ENCODE data around the gene GRM2. TPM values are rescaled to one million over a fixed set of nuclear protein-coding genes. Genes with fewer than 3 reads are reported as not detected.

Gene GRM2
- total RNA-seq: not detected

- DNase-seq (ENCODE audit: low spot score in 2 of 2): peak in 1 of 2 donors; percentile 69
- no peaks in the 10 kb centered on the region for H3K9me3 ChIP-seq
- no peaks in the 10 kb centered on the region for H3K27me3 ChIP-seq
These were observed at the start of gene GRM2 for GRCh38 chr3:51706788-51707731. GRM2 (plus strand) TSS chr3:51707068; CDS start chr3:51708984, 1,916 bp downstream.

DNA sequence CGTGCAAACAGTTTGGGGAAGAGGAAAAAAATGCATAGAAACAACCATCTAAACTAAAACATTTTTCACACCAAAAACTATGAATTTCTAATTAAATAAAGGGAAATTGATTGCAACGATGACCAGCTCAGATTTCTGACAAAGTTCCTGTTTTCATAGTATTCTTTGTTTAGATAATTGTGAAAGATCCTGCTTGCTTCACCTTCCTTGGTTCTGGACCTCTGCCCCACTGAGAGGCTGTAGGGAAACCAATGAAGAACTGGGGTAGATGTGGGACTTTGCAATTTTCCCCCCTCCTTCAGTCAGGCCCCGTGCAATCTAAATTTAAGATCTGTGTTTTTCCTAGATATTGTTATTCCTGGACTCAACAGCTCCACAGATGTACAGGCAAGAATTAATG is 49.6 kb upstream of the GRM2 start:
- no peak for DNase-seq (ENCODE audit: low spot score in 2 of 2)
- no peaks in the 10 kb centered on the region for H3K9me3 ChIP-seq
- peaks cover 39 to 56% of the 10 kb centered on the region in 2 donors for H3K36me3 ChIP-seq
- H3K4me1 ChIP-seq: no peaks in the 10 kb centered on the region
- intact Hi-C loops (cut with DNase I): no loop called here
- H3K4me3 ChIP-seq: no peak overlapping the region
- TF ChIP-seq, protein P1, sequence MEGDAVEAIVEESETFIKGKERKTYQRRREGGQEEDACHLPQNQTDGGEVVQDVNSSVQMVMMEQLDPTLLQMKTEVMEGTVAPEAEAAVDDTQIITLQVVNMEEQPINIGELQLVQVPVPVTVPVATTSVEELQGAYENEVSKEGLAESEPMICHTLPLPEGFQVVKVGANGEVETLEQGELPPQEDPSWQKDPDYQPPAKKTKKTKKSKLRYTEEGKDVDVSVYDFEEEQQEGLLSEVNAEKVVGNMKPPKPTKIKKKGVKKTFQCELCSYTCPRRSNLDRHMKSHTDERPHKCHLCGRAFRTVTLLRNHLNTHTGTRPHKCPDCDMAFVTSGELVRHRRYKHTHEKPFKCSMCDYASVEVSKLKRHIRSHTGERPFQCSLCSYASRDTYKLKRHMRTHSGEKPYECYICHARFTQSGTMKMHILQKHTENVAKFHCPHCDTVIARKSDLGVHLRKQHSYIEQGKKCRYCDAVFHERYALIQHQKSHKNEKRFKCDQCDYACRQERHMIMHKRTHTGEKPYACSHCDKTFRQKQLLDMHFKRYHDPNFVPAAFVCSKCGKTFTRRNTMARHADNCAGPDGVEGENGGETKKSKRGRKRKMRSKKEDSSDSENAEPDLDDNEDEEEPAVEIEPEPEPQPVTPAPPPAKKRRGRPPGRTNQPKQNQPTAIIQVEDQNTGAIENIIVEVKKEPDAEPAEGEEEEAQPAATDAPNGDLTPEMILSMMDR (IDR thresholded peaks at IDR 0.05): no peak
- H3K27ac ChIP-seq: no peak overlapping the region
- H3K27me3 ChIP-seq: no peaks in the 10 kb centered on the region

More at GRCh38 chr3:51706788-51707731, at the start of gene GRM2:
- Histone ChIP-seq H3K4me3 (peak within 1 kb of the TSS; percentile 33 to 61), H3K27ac (no peak within 1 kb of the TSS), H3K36me3 (peaks cover 9 to 27% of the 10 kb centered on the region in 2 donors), H3K4me1 (no peaks in the 10 kb centered on the region)
- TF ChIP-seq, protein P1 (IDR thresholded peaks at IDR 0.05): no peak
- intact Hi-C loops (cut with DNase I): no loop called here

- no peak for DNase-seq (ENCODE audit: low spot score in 2 of 2)
- Histone ChIP-seq H3K9me3 (no peaks in the 10 kb centered on the region), H3K27ac (no peak overlapping the region), H3K4me3 (no peak overlapping the region), H3K27me3 (no peaks in the 10 kb centered on the region), H3K36me3 (peaks cover 45 to 72% of the 10 kb centered on the region in 2 donors), H3K4me1 (no peaks in the 10 kb centered on the region)
- intact Hi-C loops (cut with DNase I): no loop called here
- TF ChIP-seq, protein P1 (IDR thresholded peaks at IDR 0.05): no peak
These were observed 46.9 kb upstream of the GRM2 start for GRCh38 chr3:51659942-51660341.

DNA sequence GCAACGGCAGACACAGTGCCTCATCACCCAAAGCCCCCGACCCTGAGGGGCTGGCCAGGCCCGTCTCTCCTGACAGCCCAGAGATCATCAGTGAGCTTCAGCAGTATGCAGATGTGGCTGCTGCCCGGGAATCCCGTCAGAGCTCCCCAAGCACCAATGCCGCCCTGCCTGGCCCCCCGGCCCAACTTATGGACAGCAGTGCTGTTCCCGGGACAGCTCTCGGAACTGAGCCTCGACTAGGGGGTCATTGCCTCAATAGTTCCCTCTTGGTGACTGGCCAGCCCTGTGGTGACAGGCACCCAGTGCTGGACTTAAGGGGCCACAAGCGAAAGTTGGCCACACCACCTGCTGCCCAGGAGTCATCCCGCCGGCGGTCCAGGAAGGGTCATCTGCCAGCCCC is 44.4 kb upstream of the GRM2 start:
- Histone ChIP-seq H3K9me3 (no peaks in the 10 kb centered on the region), H3K4me1 (no peaks in the 10 kb centered on the region), H3K27ac (no peak overlapping the region), H3K4me3 (no peak overlapping the region), H3K27me3 (no peaks in the 10 kb centered on the region), H3K36me3 (peaks cover 30 to 58% of the 10 kb centered on the region in 2 donors)
- TF ChIP-seq, protein P1 (IDR thresholded peaks at IDR 0.05): no peak
- intact Hi-C loops (cut with DNase I): no loop called here
- DNase-seq (ENCODE audit: low spot score in 2 of 2): no peak

- Histone ChIP-seq H3K36me3 (peaks cover 0 to under 1% of the 10 kb centered on the region in 2 donors), H3K4me3 (no peak overlapping the region), H3K27me3 (no peaks in the 10 kb centered on the region), H3K27ac (no peak overlapping the region), H3K4me1 (peaks cover 5 to 14% of the 10 kb centered on the region in 2 donors), H3K9me3 (no peaks in the 10 kb centered on the region)
- TF ChIP-seq, protein P1 (IDR thresholded peaks at IDR 0.05): no peak
- intact Hi-C loops (cut with DNase I): loop anchor here (1.0 kb wide), 1 partner anchor 166 kb away; no protein-coding TSS in a partner anchor
- DNase-seq (ENCODE audit: low spot score in 2 of 2): no peak
These were observed 38.1 kb upstream of the GRM2 start for GRCh38 chr3:51668756-51669155.
